GM19023 (cell line): ENCODE data around the gene NES.
"Not testable (repeated sequence)": the region's sequence is repeated elsewhere in the genome, so short reads cannot be mapped to it uniquely, and the experiment has no call there.

Experiments used
- ATAC-seq: cut with Tn5 transposase; IDR thresholded peaks from one replicate; pipeline ENCODE4 v1.9.1; 2021; ENCODE audit warnings: mild to moderate bottlenecking, moderate library complexity; ENCODE audit not compliant: unreplicated experiment

The NES gene

DNA sequence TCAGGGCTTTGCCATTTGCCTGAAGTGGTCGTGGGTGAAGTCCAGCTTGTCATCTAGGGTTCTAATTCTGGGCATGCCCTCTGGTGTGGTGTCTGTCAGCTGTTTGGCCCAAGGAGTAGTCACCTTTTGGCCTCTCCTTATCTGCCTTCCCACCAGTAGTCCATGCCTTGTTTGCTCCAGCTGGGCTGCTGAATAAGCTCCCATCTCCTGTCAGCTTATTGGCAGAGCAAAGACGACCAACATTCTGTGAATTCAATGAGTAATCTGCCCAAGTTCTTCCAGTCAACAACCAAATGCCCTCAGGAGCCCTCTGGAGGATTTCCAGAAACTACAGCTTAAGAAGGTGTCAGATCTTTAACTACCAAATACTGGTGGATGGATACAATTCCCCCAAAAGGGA is 28.3 kb downstream of the NES start:
- ATAC-seq = no peak

DNA sequence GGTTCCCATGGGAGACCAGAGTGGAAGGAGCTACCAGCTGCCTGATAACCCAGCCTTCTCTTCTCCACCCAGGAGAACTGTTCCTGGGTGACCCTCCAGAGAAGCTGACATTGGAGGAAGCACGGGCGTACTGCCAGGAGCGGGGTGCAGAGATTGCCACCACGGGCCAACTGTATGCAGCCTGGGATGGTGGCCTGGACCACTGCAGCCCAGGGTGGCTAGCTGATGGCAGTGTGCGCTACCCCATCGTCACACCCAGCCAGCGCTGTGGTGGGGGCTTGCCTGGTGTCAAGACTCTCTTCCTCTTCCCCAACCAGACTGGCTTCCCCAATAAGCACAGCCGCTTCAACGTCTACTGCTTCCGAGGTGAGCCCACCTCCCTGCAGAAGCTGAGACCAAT is 28.7 kb downstream of the NES start:
- no peak for ATAC-seq

DNA sequence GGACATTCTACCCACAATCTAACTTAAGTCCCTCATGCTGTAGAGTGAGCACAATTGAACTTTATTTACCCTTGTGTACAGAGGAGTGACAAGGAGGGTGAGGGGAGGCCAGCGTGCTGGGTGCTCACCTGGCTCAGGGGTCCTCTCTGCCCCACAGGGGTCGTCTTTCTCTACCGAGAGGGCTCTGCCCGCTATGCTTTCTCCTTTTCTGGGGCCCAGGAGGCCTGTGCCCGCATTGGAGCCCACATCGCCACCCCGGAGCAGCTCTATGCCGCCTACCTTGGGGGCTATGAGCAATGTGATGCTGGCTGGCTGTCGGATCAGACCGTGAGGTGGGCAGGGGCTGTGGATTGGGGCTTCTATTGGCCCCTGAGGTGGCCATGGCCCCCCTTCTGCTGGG is 29.9 kb downstream of the NES start:
- no peak for ATAC-seq

DNA sequence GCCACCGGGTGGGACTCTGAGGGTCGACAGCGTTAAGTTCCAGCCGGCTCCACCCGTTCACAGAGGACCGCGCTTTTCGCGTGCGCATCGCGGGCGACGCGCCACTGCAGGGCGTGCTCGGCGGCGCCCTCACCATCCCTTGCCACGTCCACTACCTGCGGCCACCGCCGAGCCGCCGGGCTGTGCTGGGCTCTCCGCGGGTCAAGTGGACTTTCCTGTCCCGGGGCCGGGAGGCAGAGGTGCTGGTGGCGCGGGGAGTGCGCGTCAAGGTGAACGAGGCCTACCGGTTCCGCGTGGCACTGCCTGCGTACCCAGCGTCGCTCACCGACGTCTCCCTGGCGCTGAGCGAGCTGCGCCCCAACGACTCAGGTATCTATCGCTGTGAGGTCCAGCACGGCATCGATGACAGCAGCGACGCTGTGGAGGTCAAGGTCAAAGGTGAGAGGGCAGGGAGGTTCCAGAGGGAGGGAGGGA is 30.4 kb downstream of the NES start:
- no peak for ATAC-seq

DNA sequence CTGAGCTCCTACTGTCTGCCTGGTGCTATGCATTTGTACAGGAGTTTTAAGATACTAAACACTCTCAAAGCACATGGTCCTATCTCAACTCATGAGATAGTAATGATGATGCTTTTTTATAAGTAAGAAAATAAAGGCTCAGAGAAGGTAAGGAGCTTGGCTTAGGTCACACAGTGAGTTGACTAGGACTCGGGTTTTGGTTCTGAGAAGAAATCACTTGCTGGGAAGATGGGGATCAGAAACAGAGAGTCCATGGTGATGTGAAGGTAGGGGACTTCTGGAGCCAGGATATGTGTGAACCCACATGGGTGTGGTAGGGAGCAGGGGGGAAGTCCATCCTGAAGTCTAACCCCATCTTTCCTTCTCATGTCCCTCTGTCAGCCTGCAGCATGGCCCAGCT is 31.5 kb downstream of the NES start:
- ATAC-seq = no peak

DNA sequence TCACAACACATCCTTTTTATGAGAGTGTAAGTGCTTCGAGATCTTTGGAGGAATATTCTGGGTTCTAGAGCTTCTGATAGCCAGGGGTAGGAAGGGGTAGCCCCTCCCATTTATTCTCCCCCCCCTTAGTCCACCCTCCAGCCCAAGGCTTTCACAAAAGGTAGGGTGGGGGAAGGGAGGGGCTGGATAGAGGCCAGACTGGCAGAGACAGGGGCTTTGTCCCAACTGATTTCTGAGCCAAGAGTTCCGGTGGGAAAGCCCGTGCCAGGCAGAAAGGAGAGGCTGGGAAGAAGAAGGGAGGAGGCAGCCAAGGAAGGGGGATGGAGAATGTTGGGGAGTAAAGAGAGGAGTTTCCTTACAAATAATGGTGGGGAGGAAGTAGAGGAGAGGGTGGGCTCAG is 32.2 kb downstream of the NES start:
- no peak for ATAC-seq

DNA sequence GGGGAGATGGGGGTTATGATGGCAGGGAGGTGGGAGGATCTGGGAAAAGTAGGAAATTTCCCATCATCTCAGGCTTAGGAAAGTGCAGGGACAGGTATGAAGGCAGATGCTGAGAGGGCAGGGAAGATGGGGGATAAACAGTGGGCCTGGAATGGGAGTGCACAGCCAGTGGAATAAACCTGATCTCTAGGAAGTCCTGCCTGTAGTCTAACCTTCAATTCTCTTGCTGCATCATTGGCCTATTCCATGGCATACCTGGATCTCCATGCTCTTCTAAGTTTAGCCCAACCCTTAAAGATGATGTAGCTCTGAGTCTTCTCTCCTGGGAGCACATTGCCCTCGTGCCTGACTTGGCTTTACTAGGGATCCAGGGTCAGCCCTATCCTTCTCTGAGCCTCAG is 32.6 kb downstream of the NES start:
- no peak for ATAC-seq

DNA sequence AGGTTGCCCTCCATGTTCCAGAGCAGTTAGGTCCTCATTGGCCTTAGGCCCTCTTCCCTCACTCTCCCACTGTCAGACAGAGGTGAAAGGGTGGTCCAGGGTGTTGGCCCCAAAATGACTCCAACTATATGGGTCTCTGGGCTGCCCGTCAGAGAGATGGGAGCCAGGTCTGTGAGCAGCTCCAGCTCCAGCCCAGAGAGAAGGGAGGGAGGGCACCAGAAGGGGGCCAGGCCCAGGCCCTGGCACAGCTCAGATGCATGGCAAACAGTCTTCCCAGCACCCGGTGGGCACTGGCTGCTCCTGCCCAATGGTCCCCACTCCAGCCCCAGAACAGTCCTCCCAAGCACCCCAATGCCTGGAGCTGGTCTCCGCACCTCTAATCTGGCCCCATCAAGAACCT is 33.1 kb downstream of the NES start:
- no peak for ATAC-seq

DNA sequence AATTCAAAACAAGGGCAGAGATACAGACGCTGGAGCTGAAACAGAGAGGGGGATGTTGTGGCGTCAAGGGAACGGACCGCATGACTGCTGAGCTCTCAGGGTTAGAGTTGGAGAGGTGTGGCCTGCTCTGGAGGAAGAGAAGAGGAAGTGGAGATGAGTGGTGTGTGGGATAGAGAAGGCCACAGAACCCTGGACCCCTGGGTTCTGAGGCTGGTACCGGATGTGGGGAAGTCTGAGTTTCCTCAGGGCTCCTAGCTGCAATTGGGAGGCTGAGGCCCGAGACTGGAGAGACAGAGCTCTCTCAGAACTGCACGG is 33.5 kb downstream of the NES start:
- no peak for ATAC-seq

DNA sequence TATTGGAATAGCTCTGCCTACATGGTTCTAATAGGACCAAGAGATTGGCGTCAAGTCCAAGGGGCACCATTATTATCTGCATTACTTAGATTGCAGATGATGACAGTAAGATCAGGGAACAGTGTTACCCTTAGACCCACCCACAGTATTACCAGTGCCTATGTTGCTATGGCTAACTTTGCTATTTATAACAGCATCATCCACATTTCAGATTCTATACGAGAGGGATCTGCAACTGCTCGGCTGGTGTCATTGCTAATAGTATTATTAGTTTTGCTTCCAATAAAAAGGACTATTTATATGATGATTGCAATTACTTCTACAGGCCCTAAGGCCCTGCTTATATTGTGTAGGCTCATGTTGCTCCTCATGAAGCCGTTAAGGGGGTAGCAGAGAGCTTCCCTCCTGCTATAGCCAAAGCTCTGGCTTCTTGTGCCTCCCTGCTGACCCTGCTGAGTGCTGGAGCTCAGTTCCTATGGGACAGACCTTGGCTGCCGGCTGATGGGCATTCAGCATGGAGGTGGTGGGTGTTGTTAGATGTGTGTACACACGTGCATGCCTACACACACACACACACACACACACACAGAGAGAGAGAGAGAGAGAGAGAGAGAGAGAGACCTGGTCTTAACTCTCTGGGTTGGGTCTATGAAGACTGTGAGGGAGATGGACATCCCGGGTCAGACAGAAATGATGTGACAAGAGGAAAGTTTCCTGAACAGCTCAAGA is 34.0 kb downstream of the NES start:
- ATAC-seq = no peak

DNA sequence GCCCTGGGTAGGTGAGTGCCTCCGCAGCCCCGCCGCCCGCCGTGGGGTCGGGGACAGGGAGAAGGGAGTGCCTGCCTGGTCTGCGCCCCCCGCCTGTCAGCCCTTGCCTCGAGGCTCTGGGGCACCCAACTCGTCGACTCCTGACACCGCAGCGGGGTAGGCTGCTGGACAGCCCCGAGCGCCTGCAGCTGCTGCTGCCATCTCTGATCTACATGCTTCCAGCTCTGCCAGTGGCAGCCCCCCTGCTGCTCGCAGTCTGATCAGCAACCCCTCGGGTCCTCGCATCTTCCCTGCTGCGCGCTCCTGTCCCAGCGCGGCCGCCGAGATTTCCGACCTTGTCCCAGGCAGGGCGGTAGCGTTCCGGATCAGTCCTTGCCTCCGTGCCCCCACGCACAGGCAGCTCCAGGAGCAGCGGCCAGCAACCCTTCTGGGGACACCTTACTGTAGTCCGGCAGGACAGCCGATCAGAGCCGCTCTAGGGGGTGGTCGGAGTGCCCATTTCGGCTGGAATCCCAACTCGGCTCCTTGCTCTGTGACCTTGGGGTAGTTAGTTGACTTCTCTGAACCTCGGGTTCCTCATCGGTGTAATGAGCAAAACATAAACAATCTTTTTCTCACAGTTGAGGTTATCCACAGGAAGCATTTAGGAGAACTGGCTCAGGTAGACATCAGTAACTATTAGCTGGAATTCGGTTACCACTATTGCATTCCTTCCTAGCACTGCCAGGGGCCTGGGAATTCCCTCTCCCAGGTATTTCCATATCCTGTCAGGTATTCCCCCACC is 34.8 kb downstream of the NES start:
- no peak for ATAC-seq

DNA sequence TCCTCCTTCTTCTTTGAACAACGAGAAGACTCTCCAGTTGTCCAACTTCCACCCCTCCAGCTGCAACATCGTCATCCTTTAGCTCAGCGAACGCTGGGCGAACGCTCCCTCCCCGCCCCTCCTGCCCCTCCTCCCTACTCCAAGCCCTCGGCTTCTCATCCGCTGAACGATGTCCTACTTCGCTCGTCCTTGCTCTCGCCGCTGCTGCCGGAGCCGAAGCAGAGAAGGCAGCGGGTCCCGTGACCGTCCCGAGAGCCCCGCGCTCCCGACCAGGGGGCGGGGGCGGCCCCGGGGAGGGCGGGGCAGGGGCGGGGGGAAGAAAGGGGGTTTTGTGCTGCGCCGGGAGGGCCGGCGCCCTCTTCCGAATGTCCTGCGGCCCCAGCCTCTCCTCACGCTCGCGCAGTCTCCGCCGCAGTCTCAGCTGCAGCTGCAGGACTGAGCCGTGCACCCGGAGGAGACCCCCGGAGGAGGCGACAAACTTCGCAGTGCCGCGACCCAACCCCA is 35.4 kb downstream of the NES start, which contains the start of gene BCAN:
BCAN (plus strand) TSS at position 357 of the 504 bp plus-strand sequence. CDS start 3,938 bp downstream, outside the sequence.
- ATAC-seq = no peak

DNA sequence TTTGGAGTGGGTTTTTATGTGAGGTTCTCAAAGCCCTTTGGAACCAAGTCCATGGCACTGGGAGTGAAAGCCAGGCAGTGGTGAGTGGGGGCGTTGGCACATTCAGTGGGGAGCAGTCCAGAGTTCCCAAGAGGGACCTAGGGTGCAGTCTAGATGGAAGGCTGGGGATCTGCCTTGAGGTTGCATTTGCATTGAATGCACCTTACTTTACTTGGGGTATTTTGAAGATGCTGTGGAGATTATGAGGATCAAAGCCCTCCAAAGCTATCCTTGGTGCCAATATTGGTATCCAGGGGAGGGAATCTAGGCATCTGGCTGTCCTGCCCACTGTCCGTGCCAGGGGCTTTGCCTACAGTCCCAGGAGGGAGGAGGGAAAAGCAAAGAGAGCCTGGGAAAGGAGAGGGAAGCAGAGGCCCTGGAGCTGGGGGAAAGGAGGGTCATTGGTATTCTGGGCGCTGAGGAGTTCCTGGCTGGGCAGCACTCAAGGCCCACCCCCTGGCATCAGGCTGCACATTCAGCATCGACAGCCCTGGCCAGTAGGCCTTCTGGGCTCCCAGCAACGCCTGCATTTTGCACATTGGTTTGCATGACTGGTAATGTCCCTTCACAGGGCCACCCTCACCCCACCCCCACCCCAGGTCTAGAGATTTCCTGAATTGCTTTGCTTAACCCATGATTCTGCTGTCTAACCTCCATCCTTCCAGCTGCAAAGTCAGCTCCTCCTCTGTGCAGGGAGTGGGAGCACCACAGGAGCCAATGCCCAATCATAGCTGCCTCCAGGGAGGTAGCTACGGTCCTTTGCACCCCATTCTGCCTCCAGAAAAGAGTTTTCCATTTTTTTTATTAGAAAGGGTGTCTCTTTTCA is 36.1 kb downstream of the NES start:
- no peak for ATAC-seq

DNA sequence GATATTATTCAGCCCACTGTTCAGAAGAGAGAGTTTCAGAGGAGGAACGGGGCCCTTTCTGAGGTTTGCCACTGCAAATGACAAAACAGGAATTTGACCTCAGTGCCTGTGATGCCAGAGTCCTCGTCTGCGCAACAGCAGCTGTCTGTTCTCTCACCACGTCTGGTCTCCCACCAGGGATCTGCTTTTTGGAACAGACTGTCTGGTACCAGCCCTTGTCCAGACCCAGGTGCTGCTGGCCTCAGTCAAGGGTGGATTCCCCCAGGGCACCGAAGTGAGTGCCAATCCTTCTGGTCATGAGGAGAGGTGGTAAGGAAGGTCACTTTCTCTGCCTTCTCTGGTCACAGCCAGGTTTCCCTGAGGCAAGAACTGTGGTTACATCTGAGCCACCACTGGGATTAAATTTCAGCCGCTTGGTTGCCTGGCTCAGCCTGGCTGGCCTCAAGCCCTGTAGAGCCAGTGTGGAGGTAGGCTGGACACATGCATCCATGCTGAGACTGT is 37.6 kb downstream of the NES start:
- ATAC-seq = no peak

DNA sequence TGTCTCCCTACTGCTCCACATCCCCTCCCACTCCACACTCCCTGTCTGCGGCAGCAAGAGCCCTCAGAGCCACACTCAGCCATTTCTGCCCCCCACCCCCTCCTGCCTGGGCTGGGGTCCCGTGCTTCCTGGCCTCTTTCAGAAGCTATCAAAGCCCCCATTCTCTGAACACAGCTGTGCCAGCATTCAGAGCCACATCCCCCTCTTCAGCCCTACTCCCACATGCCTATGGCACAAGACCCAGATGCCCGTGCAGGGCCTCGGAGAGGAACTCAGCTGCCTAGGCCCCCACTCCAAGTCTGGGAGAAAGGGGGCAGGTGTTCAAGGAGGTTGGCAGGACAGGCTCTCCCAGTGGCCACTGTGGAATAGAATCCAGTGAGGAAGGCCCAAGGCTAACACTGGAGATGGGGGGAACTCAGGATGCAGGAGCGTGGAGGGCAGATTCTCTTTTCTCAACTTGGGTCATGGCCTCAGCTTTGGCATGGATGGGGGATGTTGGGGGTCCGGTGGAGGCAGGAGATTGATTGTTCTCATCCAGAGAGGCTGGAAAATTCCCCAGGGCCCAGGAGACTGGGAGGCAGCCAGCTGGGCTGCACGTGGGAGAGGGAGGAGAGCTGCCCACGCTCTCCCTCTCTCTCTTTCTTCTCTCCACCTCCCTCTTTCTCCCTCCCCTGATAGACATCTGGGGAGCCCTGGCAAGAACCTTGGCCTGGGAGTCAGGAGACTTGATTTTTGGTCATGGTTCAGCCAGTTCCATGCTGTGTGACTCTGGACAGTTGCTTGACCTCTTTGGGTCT is 38.8 kb downstream of the NES start:
- ATAC-seq = no peak

DNA sequence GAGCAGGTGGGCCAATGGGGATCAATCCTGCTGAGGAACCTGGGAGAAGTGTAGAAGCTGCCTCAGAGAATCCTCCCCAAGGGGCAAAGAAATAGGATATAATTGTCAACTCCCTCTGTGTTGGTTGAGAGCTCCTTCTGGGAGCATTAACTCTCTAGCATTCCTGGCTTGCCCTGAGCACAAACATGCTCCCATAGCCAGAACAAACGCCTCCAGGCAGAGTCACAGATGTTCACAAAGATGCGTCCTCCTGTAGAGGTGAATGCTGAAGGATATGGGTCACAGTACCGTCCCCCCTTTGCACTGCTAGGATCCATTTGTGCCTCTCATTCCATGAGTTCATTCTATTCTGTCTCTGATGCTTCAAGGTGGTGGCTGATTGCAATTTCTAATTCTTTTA is 44.9 kb downstream of the NES start:
- ATAC-seq = no peak

DNA sequence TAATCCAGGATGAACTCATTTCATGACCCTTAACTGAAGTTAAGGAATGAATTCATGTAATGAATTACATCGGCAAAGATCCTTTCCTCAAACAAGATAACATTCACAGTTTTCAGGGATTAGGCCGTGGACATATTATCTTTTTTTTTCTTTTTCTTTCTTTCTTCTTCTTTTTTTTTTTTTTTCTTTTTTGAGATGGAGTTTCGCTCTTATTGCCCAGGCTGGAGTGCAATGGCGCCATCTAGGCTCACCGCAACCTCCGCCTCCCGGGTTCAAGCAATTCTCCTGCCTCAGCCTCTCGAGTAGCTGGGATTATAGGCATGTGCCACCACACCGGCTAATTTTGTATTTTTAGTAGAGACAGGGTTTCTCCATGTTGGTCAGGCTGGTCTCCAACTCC is 46.1 kb downstream of the NES start:
- not testable (repeated sequence) for ATAC-seq

DNA sequence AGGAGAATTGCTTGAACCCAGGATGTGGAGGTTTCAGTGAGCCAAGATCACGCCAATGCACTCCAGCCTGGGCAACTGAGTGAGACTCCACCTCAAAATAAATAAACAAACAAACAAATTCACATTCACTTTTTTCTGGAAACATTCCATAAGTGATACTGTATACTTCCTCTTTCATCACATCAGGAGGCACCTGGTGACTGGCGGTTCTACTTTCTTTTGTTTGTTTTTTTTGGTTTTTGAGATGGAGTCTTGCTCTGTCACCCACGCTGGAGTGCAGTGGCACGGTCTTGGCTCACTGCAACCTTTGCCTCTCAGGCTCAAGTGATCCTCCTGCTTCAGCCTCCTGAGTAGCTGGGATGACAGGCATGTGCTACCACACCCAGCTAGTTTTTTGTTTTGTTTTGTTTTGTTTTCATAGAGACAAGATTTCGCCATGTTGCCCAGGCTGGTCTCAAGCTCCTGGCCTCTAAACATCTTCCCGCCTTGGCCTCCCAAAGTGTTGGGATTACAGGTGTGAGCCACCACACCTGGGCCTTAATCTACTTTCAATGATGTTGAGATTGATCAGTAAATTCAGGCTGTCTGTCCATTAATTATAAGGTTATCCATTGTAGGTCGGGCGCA is 47.3 kb downstream of the NES start:
- ATAC-seq = no peak

DNA sequence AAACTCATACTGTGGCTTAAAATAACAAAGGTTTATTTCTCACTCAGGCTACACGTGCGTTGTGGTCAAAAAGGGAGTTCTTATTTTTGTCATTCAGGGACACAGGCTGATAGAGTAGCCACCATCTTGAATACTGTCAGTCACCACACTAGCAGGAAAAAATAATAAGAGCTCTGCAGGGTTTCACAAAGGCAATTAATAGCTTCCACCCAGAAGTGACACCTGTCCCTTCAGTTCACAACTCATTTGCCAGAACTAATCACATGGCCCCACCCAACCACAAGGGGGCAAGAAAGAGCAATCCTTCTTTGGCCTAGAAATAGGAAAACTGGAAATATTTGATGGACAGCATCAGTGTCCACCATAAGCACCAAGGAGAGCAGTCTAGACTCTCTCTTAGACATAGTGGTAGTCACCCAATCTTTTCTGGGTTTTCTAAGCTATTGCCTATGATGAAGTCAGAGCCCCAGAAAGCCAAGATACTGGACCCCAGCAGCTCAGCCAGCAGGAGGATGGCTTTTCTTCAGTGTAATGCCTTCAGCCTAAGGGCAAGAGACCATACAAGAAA is 49.8 kb downstream of the NES start:
- no peak for ATAC-seq

DNA sequence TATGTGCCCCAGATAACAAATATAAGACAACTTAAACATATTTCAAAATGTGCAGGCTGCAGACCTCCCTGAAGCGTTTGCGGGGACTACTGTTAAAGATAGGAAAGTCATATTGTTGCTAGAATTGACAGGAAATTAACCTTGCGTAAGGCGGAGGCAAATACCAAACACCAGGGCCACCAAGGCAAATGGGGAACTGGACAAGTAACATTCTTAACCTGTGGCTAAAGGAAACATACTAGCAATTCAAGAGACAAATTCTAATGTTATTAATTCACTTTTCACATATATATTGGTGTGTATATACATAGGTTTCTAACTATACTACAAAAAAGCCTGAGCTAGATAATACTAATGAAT is 51.1 kb downstream of the NES start:
- ATAC-seq = no peak
